ENCODE results near the gene ADGRV1.

ADGRV1 gene

DNA sequence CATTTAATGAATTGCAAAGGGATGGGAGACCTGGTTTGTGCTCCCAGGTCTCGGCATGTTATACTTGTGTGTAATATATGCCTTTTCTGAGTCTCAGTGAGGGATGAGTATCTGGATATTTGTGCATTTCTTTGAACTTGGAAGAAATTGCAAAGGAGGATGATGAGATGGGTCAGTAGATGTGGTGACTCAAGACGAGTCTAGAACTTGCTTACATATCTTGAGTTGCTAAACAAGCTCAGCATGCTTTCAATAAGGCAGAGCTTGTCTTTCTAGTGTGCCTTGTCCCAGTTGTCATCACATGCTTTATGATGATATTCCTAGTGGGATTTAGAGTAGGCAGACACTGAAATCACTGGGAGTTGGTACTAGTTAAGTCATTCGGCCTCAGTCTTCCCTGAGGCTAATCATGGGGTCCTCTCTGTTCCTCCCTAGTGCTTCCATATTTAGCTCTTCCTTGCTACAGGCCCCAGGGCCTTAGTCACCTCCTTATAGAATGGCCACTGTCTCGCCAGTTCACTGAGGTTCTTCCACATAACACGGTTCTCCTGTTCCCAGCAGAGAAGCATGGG is 602.2 kb downstream of the ADGRV1 start:
- no peak for DNase-seq (ENCODE audit: low read depth, low spot score)

- peak; percentile 54 for DNase-seq (ENCODE audit: low read depth, low spot score)
Observed at GRCh38 chr5:91162534-91163381, 604.2 kb downstream of the ADGRV1 start.

- no peak for DNase-seq (ENCODE audit: low read depth, low spot score)
Observed at GRCh38 chr5:91164424-91164823, 605.8 kb downstream of the ADGRV1 start.

GRCh38 chr5:91166059-91166807 is 607.6 kb downstream of the ADGRV1 start:
- DNase-seq (ENCODE audit: low read depth, low spot score): no peak

DNA sequence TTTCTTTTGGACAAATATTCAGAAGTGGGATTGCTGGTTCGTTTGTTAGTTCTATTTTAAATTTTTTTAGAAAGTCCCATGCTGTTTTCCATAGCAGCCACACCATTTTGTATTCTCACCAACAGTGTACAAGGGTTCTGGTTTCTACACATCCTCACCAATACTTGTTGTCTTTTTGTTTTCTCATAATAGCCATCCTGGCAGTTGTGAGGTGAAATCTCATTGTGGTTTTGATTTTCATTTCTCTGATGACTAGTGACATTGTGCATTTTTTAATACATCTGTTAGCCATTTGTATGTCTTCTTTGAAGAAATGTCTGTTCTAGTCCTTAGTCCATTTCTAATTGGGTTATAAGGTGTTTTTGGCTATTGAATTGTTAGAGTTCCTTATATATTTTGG is 610.3 kb downstream of the ADGRV1 start:
- DNase-seq (ENCODE audit: low read depth, low spot score): no peak

DNA sequence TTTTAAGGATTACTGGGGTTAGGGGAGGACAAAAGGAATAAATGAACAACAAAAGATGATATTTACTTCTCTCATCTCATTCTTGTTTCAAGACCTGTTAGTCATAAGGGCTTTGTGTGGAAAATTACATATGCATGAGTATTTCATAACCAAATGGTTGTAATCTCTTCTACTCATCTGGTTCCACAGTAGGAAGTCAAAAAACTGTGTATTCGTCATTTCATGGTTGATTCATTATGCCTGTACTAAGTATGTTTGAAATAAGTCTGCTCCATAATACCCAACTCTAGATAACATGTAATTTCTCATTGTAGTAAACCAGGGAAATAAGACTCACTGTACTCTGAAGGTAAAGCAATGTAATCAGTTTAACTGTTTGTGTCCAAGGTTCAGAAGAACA is 611.7 kb downstream of the ADGRV1 start:
- DNase-seq (ENCODE audit: low read depth, low spot score): no peak

DNA sequence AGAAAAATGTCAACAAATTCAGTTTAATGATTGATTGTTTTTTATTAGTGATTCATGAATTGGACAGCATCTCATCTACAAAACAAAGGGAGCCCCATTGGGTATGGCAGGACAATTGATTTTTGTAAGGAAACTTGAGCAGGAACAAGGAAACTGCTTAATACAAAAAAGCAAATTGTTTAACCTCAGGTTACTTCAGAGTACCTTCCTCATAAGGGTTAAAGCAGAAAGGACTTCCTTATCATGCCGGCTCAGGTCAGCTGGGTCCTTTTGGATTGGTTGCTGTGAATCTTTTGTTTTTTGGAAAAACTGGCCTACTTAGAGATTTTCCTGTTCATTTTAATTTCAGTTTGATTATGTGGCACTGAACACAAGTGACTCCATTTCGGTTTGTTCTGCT is 612.7 kb downstream of the ADGRV1 start:
- DNase-seq (ENCODE audit: low read depth, low spot score): no peak

DNA sequence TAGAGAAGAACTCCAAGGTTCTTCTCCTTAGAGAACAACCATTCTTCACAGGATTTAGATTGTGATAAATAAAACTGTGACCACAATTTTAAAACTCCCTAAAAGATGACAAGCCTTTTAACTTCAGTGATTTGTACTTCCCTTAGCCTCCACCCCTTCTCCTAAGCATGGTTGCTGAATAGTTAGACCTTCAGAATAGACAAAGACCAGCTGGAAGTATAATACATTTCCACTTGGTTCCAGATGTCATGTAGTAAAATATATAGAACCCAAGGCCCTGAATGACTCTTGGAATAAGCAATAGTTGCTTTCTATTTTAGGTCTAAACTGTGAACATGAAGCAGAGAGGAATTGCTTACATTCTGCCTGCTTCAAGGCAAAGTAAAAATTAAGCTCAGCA is 615.8 kb downstream of the ADGRV1 start:
- DNase-seq (ENCODE audit: low read depth, low spot score): no peak

DNA sequence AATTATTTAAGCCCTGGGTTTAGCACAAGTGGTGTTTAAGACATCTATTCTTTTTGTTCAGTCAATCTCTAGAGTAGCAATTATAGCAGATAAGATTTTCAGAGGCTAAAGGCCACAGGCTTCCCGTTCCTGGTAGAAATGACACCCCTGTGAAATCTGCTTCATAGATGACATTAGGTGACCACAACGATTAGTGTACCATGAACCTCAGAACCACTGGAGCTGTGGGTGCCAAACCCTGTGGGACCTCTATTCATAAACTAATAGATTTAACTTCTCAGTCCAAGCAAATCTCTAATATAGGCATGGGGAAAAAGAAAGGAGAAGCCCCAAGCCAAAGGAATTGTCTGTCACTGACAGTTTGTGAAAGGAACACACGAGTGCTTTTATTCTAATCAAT is 617.1 kb downstream of the ADGRV1 start:
- DNase-seq (ENCODE audit: low read depth, low spot score): no peak

DNA sequence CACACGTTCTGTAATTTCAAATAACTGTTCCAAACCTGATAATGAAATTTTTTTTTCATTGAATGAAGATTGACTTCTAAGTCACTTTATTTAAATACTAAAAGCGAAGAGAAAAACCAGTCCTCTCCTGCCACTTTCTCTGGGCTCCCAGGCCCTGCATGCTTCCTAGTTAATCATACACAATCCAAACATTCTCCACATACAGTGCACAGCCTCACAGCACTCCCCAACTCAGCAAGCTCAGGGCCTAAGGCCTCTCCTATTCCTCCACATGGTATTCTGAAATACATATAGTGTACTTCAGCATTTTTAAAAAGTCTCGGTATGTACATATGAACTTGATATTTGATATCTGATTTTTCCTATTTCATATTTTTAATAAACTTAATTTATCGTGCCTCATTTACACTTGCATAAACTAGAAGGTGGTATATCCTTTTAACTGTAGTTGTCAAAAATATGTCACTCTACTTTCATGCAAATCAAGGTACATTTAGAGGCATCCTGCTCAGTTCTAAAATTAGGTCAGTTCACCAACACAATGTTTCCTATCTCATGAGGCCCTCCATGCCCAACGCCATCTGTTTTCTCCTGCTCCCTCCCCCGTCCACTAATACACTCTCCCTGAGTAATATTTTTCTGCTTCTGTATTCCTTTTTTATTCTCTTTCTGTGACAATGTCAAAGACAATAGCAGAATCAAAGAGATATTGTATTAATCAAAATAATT is 617.9 kb downstream of the ADGRV1 start:
- DNase-seq (ENCODE audit: low read depth, low spot score): no peak

- DNase-seq (ENCODE audit: low read depth, low spot score): no peak
Observed at GRCh38 chr5:91177085-91177484, 618.5 kb downstream of the ADGRV1 start.

DNA sequence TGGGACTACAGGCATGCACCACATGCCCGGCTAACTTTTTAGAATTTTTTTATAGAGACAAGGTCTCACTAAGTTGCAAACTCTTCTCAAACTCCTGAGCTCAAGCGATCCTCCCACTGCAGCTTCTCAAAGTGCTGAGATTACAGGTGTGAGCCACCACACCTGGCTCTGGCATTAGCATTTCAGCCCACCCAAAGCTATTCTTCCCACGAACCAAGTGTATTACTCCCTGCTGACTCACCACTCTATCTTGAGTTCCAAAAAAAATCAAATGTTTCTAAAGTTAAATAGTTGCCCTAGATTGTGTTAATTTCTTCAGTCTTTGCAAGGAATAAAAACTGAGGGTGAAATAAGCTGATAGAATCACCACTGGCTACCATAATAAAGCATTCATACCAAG is 619.0 kb downstream of the ADGRV1 start:
- DNase-seq (ENCODE audit: low read depth, low spot score): no peak

DNA sequence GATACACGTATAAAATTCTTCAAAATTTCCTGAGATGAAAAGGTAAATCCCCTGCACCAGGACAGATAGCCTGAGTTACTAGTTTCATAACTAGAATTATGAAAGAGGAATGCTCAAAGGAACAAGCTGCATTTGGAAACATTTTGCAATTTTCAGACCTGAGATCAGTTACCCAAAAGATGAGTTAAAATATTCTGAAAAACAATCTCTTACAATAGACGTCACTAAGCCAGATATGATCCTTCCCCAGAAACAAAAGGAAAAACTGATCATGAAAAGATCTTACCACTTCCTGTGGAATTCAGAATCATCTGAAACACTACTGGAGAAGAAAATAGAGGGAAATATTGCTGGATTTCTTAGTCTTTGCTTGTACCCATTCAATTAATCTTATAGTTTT is 619.9 kb downstream of the ADGRV1 start:
- no peak for DNase-seq (ENCODE audit: low read depth, low spot score)

DNA sequence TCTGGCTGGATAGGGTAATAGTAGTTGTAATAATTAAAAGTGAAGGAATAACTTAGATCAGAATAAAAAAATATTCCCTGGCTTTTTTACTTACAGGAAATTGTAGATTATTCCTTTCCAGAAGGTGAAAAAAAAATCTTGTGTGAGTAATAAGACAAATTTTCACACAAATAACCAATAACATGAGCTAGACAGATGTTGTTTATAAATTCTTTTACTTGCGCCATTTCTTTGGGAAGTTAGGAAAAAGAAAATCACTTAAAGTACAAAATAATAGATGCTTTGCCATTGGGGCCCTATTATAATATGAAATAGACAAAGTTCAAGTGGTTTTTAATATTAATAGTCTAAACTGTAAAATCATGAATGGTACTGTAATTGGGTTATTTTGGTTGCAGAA is 620.4 kb downstream of the ADGRV1 start:
- no peak for DNase-seq (ENCODE audit: low read depth, low spot score)

DNA sequence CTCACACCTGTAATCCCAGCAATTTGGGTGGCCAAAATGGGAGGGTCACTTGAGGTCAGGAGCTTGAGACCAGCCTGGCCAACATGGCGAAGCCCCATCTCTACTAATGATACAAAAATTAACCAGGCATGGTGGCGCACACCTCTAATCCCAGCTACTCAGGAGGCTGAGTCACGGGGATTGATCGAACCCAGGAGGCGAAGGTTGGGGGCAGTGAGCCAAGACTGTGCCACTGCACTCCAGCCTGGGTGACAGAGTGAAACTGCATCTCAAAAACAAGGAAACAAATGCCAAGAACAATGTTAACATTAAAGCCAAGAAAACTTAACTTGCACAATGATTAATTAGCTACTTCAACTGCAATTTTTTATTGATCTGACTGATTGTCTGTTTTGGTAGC is 621.9 kb downstream of the ADGRV1 start:
- no peak for DNase-seq (ENCODE audit: low read depth, low spot score)

DNA sequence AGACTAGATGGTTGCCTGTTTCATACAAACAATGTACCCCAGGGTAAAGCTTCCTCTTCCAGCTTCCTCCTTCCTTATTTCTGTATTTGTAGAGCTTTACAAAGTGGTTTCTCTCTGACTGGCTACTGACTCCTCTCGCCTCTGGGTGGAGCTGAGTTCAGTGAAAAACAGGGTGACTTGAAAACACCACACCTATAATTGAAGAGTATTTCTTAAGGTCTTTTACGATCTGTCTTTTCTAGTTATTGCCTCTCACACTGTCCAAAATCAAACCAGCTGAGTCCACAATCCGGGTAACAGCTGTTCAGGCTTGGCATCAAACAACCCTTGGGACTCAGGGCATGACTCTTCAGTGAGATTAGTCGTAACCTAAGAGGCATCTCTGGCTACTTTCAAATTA is 624.2 kb downstream of the ADGRV1 start:
- DNase-seq (ENCODE audit: low read depth, low spot score): no peak

DNA sequence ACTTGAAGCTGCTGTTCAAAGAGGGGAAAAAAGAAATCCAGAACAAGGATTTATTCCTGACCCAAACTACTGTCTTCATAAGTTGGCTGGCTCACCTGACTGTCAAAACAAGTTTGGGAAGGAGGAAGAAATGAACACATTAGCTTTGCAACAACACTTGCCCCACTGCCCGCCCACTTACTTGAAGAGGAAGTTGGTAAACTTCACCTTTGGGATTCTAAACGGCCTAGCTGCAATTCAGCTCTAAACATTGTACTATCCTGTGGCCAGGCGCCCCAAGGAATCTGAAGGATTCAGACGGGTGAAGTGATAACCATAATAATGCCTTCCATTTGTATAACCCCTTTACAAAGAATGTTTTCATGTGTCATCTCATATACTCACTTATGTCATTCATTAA is 625.1 kb downstream of the ADGRV1 start:
- no peak for DNase-seq (ENCODE audit: low read depth, low spot score)

- DNase-seq (ENCODE audit: low read depth, low spot score): no peak
Observed at GRCh38 chr5:91186101-91186500, 627.5 kb downstream of the ADGRV1 start.

- no peak for DNase-seq (ENCODE audit: low read depth, low spot score)
Observed at GRCh38 chr5:91187032-91187431, 628.4 kb downstream of the ADGRV1 start.

DNA sequence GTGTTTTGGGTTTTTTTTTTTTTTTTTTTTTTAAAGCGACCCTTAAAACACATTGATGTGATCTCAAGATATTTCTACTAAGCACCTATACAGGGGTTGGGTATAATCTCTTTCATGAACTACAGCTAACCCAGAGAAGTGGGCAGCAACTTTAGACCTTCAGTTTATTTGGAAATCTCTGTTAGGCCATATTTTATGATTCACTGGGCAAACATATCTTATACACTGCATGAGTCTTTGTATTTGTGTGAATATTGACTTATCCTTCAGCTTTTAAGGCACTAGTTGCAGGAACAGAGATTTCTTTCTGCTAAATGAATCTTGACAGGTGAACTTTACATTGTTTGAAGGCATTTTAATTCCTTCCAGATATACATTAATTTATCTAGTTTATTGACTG is 630.2 kb downstream of the ADGRV1 start:
- no peak for DNase-seq (ENCODE audit: low read depth, low spot score)

DNA sequence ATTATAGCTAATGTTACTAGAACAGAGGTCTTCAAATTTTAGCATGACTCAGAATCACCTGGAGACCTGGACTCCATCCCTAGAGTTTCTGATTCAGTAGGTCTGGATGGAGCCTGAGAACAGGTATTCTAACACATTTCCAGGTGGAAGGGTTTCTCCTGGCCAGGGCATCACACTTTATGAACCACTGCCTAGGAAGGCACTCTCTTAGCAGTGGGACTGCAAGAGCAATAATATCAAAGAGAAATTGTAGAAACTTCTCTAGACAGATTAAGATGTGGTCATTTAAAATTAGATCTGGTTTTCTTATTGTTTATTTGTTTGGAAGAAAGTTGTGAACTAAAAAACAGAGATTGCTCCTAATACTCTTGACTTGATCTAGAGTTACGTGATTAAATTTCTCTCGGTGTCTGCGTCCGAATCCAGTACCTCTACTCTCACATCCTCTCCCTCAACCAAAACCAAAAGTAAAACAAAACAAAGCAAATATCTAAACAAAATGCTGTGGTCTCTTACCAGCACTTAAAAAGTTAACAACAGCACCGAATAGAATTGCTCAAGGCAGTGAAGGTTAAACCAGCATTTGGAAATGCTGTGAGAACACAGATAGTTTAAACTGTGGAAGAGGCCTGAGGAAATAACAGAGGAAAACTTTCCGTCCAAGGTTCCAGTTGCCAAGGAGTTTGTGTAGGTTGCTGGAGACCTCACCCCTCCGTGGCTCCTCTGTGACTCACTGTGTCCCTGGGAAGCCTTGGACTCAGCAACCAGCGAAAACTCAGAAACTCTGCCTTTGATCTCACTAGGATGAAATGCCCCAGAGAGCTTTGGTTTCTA is 631.1 kb downstream of the ADGRV1 start:
- DNase-seq (ENCODE audit: low read depth, low spot score): peak; percentile 70
